ENCODE results near the gene ITSN2. TPM values are rescaled to one million over a fixed set of nuclear protein-coding genes. Genes with fewer than 3 reads are reported as not detected.

Gene ITSN2
- total RNA-seq, 4 donors from 2014 or later = 33.9 to 66.7 (median 42.4) TPM

DNA sequence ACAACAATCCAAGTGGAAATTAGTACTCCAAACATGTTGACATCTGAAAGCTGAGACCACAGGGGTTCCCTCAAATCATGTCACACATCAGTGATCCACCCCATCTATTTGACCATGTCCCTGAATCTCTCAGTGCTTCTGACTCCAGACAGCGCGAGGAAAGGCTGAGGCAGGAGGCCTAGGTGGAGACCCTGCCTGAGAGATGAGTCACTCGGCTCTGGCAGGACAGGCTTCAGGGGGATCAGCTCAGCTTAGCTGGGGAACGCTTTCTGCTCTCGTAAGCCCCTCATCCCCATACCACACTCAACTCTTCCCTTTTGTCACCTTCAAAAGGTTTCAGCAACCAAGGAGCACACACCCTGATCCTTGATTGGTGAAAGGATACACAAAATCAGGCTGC lies 191.3 kb downstream of the ITSN2 start:
- H3K27ac ChIP-seq = no peak overlapping the region
- no peak overlapping the region for H3K4me3 ChIP-seq
- in situ Hi-C loops (cut with MboI; ENCODE audit: low sequenced_read_pairs in 4 of 4) = no loop called here
- no peaks in the 10 kb centered on the region for H3K27me3 ChIP-seq
- intact Hi-C loops (cut with DNase I; ENCODE audit: low total_unique reads) = no loop called here
- ATAC-seq (no peak), DNase-seq (no peak)
- no peaks in the 10 kb centered on the region for H3K9me3 ChIP-seq
- TF ChIP-seq, protein P1, sequence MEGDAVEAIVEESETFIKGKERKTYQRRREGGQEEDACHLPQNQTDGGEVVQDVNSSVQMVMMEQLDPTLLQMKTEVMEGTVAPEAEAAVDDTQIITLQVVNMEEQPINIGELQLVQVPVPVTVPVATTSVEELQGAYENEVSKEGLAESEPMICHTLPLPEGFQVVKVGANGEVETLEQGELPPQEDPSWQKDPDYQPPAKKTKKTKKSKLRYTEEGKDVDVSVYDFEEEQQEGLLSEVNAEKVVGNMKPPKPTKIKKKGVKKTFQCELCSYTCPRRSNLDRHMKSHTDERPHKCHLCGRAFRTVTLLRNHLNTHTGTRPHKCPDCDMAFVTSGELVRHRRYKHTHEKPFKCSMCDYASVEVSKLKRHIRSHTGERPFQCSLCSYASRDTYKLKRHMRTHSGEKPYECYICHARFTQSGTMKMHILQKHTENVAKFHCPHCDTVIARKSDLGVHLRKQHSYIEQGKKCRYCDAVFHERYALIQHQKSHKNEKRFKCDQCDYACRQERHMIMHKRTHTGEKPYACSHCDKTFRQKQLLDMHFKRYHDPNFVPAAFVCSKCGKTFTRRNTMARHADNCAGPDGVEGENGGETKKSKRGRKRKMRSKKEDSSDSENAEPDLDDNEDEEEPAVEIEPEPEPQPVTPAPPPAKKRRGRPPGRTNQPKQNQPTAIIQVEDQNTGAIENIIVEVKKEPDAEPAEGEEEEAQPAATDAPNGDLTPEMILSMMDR (IDR thresholded peaks at IDR 0.05 in 4 of 5, conservative IDR thresholded peaks at IDR 0.05 in 1 of 5) = no peak
- no peak for TF ChIP-seq POLR2A (IDR thresholded peaks at IDR 0.05)
- no peaks in the 10 kb centered on the region for H3K36me3 ChIP-seq
- H3K4me1 ChIP-seq = no peaks in the 10 kb centered on the region

GRCh38 chr2:24164416-24164973 lies 195.8 kb downstream of the ITSN2 start:
- Histone ChIP-seq H3K9me3 (no peaks in the 10 kb centered on the region), H3K4me3 (no peak overlapping the region), H3K4me1 (no peaks in the 10 kb centered on the region), H3K27me3 (no peaks in the 10 kb centered on the region), H3K27ac (no peak overlapping the region), H3K36me3 (peaks cover 0 to 5% of the 10 kb centered on the region in 2 donors)
- ATAC-seq = no peak
- in situ Hi-C loops (cut with MboI; ENCODE audit: low sequenced_read_pairs in 4 of 4) = no loop called here
- TF ChIP-seq POLR2A (IDR thresholded peaks at IDR 0.05) = no peak
- TF ChIP-seq, protein P1 (IDR thresholded peaks at IDR 0.05 in 4 of 5, conservative IDR thresholded peaks at IDR 0.05 in 1 of 5) = peak in 4 of 5 experiments; percentile 24 to 64 (median 50)
- intact Hi-C loops (cut with DNase I; ENCODE audit: low total_unique reads) = no loop called here
- no peak for DNase-seq

- in situ Hi-C loops (cut with MboI; ENCODE audit: low sequenced_read_pairs in 4 of 4) = no loop called here
- H3K4me1 ChIP-seq = no peaks in the 10 kb centered on the region
- TF ChIP-seq, protein P1 (IDR thresholded peaks at IDR 0.05 in 4 of 5, conservative IDR thresholded peaks at IDR 0.05 in 1 of 5) = no peak
- TF ChIP-seq POLR2A (IDR thresholded peaks at IDR 0.05) = no peak
- DNase-seq = no peak
- H3K27ac ChIP-seq = no peak overlapping the region
- H3K4me3 ChIP-seq = no peak overlapping the region
- H3K27me3 ChIP-seq = no peaks in the 10 kb centered on the region
- peaks cover 0 to 5% of the 10 kb centered on the region in 2 donors for H3K36me3 ChIP-seq
- no peaks in the 10 kb centered on the region for H3K9me3 ChIP-seq
- intact Hi-C loops (cut with DNase I; ENCODE audit: low total_unique reads) = no loop called here
- no peak for ATAC-seq
These were observed 196.7 kb downstream of the ITSN2 start for GRCh38 chr2:24163601-24164000.

GRCh38 chr2:24163186-24163585 lies 197.2 kb downstream of the ITSN2 start:
- Histone ChIP-seq H3K27ac (no peak overlapping the region), H3K36me3 (peaks cover 0 to 5% of the 10 kb centered on the region in 2 donors), H3K4me3 (no peak overlapping the region), H3K27me3 (no peaks in the 10 kb centered on the region), H3K4me1 (no peaks in the 10 kb centered on the region), H3K9me3 (no peaks in the 10 kb centered on the region)
- no peak for TF ChIP-seq POLR2A (IDR thresholded peaks at IDR 0.05)
- TF ChIP-seq, protein P1 (IDR thresholded peaks at IDR 0.05 in 4 of 5, conservative IDR thresholded peaks at IDR 0.05 in 1 of 5) = no peak
- in situ Hi-C loops (cut with MboI; ENCODE audit: low sequenced_read_pairs in 4 of 4) = no loop called here
- intact Hi-C loops (cut with DNase I; ENCODE audit: low total_unique reads) = no loop called here
- ATAC-seq (no peak), DNase-seq (no peak)

DNA sequence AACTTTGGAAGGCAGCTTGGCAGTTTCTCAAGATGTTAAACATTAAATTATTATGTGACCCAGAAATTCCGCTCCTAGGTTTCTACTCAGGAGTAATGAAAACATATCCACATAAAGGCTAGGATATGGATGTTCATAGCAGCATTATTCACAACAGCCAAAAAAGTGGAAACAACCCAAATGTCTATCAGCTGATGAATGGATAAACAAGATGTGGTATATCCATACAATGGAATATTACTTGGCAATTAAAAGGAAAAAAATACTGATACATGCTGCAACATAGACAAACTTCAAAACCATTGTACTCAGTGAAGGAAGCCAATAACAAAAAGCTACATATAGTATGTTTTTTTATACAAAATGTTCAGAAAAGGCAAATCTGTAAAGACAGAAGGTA lies 197.8 kb downstream of the ITSN2 start:
- ATAC-seq = no peak
- intact Hi-C loops (cut with DNase I; ENCODE audit: low total_unique reads) = no loop called here
- Histone ChIP-seq H3K36me3 (peaks cover 0 to 5% of the 10 kb centered on the region in 2 donors), H3K4me1 (no peaks in the 10 kb centered on the region), H3K4me3 (no peak overlapping the region), H3K9me3 (no peaks in the 10 kb centered on the region), H3K27ac (no peak overlapping the region), H3K27me3 (no peaks in the 10 kb centered on the region)
- in situ Hi-C loops (cut with MboI; ENCODE audit: low sequenced_read_pairs in 4 of 4) = no loop called here
- TF ChIP-seq, protein P1 (IDR thresholded peaks at IDR 0.05 in 4 of 5, conservative IDR thresholded peaks at IDR 0.05 in 1 of 5) = no peak
- TF ChIP-seq POLR2A (IDR thresholded peaks at IDR 0.05) = no peak
- no peak for DNase-seq
